ENCODE data around the gene HAUS1.

DNA sequence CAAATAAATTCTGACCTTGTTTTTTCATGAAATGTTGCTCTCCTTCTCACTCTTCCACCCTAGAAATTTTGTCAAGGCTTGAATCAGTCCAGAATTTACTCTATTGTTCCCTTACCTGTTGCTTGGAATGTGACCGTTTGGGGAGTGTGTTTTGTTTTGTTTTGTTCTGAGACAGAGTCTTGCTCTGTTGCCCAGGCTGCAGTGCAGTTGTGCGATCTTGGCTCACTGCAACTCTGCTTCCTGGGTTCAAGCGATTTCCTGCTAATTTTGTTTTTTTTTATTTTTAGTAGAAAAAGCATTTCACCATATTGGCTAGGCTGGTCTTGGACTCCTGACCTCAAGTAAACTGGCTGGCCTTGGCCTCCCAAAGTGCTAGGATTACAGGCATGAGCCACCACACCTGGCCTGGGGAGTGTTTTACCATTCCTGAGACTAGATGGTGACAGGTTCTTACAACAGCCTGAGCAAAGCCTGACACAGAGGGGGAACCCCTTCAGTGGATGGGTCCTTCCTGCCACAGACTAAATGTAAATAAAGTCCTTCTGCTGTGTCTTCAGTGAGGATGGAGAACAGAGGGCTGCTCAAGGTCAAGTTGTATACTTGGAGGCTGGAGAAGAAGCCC, 52.0 kb downstream of the HAUS1 start:
- TF ChIP-seq POLR2AphosphoS5 (IDR thresholded peaks at IDR 0.05; ENCODE audit: low read depth) = no peak
- TF ChIP-seq, protein P1, sequence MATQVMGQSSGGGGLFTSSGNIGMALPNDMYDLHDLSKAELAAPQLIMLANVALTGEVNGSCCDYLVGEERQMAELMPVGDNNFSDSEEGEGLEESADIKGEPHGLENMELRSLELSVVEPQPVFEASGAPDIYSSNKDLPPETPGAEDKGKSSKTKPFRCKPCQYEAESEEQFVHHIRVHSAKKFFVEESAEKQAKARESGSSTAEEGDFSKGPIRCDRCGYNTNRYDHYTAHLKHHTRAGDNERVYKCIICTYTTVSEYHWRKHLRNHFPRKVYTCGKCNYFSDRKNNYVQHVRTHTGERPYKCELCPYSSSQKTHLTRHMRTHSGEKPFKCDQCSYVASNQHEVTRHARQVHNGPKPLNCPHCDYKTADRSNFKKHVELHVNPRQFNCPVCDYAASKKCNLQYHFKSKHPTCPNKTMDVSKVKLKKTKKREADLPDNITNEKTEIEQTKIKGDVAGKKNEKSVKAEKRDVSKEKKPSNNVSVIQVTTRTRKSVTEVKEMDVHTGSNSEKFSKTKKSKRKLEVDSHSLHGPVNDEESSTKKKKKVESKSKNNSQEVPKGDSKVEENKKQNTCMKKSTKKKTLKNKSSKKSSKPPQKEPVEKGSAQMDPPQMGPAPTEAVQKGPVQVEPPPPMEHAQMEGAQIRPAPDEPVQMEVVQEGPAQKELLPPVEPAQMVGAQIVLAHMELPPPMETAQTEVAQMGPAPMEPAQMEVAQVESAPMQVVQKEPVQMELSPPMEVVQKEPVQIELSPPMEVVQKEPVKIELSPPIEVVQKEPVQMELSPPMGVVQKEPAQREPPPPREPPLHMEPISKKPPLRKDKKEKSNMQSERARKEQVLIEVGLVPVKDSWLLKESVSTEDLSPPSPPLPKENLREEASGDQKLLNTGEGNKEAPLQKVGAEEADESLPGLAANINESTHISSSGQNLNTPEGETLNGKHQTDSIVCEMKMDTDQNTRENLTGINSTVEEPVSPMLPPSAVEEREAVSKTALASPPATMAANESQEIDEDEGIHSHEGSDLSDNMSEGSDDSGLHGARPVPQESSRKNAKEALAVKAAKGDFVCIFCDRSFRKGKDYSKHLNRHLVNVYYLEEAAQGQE (IDR thresholded peaks at IDR 0.05; ENCODE audit: unreplicated experiment) = no peak

Measured in GM23338 (cell line).